Panc1 (cell line): ENCODE data around the gene LMNA.

Experiments used
- POLR2AphosphoS5 ChIP-seq: IDR thresholded peaks from 2 replicates; pipeline ENCODE4 v1.6.1; 2012; ENCODE audit warnings: mild to moderate bottlenecking, low read depth, low read length, moderate library complexity
- SIN3A ChIP-seq: IDR thresholded peaks from 2 replicates; pipeline ENCODE4 v1.6.1; 2012; ENCODE audit warnings: low read depth, mild to moderate bottlenecking, low read length, moderate library complexity, borderline replicate concordance; ENCODE audit not compliant: insufficient read depth
- TCF7L2 ChIP-seq: IDR thresholded peaks from 2 replicates; pipeline ENCODE4 v1.6.1; 2011; ENCODE audit warnings: mild to moderate bottlenecking, low read depth, low read length, inconsistent platforms
- TF ChIP-seq, protein P1 (sequence below): fragments of 450-650 bp; IDR thresholded peaks from 2 replicates; pipeline ENCODE4 v1.5.1; 2017; ENCODE audit warnings: mild to moderate bottlenecking
- TF ChIP-seq, protein P2 (sequence below), 2 experiments: IDR thresholded peaks; 2 replicates each; pipeline ENCODE4 v1.6.1; 2011 to 2012; ENCODE audit warnings: low read depth in 2 of 2, control low read depth in 1 of 2, low read length in 1 of 2, mild to moderate bottlenecking in 1 of 2, moderate library complexity in 1 of 2; ENCODE audit not compliant: insufficient read depth in 1 of 2

DNA sequence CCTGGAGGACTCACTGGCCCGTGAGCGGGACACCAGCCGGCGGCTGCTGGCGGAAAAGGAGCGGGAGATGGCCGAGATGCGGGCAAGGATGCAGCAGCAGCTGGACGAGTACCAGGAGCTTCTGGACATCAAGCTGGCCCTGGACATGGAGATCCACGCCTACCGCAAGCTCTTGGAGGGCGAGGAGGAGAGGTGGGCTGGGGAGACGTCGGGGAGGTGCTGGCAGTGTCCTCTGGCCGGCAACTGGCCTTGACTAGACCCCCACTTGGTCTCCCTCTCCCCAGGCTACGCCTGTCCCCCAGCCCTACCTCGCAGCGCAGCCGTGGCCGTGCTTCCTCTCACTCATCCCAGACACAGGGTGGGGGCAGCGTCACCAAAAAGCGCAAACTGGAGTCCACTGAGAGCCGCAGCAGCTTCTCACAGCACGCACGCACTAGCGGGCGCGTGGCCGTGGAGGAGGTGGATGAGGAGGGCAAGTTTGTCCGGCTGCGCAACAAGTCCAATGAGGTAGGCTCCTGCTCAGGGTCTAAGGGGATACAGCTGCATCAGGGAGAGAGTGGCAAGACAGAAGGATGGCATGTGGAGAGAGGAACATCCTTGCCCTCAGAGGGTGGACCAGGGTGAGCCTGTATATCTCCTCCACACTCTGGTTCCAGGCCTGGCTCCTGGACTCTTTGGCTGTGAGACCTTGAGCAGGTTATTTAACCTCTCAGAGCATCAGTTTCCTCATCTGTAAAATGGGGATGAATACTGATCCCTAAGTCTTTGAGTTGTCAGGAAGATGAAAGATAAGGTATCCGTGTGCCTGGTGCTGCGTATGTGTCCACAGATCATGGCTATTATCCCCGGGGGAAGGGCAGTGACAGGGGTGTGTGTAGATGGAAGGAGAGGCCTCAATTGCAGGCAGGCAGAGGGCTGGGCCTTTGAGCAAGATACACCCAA is 21.7 kb downstream of the LMNA start:
- TF ChIP-seq, protein P1, sequence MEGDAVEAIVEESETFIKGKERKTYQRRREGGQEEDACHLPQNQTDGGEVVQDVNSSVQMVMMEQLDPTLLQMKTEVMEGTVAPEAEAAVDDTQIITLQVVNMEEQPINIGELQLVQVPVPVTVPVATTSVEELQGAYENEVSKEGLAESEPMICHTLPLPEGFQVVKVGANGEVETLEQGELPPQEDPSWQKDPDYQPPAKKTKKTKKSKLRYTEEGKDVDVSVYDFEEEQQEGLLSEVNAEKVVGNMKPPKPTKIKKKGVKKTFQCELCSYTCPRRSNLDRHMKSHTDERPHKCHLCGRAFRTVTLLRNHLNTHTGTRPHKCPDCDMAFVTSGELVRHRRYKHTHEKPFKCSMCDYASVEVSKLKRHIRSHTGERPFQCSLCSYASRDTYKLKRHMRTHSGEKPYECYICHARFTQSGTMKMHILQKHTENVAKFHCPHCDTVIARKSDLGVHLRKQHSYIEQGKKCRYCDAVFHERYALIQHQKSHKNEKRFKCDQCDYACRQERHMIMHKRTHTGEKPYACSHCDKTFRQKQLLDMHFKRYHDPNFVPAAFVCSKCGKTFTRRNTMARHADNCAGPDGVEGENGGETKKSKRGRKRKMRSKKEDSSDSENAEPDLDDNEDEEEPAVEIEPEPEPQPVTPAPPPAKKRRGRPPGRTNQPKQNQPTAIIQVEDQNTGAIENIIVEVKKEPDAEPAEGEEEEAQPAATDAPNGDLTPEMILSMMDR, result no peak
- TF ChIP-seq POLR2AphosphoS5 (no peak), SIN3A (no peak), TCF7L2 (no peak)
- TF ChIP-seq, protein P2, sequence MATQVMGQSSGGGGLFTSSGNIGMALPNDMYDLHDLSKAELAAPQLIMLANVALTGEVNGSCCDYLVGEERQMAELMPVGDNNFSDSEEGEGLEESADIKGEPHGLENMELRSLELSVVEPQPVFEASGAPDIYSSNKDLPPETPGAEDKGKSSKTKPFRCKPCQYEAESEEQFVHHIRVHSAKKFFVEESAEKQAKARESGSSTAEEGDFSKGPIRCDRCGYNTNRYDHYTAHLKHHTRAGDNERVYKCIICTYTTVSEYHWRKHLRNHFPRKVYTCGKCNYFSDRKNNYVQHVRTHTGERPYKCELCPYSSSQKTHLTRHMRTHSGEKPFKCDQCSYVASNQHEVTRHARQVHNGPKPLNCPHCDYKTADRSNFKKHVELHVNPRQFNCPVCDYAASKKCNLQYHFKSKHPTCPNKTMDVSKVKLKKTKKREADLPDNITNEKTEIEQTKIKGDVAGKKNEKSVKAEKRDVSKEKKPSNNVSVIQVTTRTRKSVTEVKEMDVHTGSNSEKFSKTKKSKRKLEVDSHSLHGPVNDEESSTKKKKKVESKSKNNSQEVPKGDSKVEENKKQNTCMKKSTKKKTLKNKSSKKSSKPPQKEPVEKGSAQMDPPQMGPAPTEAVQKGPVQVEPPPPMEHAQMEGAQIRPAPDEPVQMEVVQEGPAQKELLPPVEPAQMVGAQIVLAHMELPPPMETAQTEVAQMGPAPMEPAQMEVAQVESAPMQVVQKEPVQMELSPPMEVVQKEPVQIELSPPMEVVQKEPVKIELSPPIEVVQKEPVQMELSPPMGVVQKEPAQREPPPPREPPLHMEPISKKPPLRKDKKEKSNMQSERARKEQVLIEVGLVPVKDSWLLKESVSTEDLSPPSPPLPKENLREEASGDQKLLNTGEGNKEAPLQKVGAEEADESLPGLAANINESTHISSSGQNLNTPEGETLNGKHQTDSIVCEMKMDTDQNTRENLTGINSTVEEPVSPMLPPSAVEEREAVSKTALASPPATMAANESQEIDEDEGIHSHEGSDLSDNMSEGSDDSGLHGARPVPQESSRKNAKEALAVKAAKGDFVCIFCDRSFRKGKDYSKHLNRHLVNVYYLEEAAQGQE (IDR thresholded peaks at IDR 0.05; ENCODE audit: insufficient read depth in 1 of 2, low read depth in 2 of 2, low read length in 1 of 2), result no peak
